ENCODE results near the gene CHP1. TPM values are rescaled to one million over a fixed set of nuclear protein-coding genes. Genes with fewer than 3 reads are reported as not detected.
"Not testable (repeated sequence)": the region's sequence is repeated elsewhere in the genome, so short reads cannot be mapped to it uniquely, and the experiment has no call there.

CHP1 gene
- total RNA-seq, 1 donor from 2014 or later: 63.6 TPM

GRCh38 chr15:41288464-41288863, 57.4 kb downstream of the CHP1 start:
- intact Hi-C loops (cut with micrococcal nuclease): loop anchor here (10.0 kb wide), 1 partner anchor 594 kb away; the partner anchor contains the start of gene RAD51

- intact Hi-C loops (cut with micrococcal nuclease): loop anchor here (10.0 kb wide), 1 partner anchor 595 kb away; the partner anchor contains the start of gene RAD51
Measured at GRCh38 chr15:41289953-41290352, 58.9 kb downstream of the CHP1 start.

GRCh38 chr15:41291065-41291631, 60.1 kb downstream of the CHP1 start:
- intact Hi-C loops (cut with micrococcal nuclease): no loop called here

DNA sequence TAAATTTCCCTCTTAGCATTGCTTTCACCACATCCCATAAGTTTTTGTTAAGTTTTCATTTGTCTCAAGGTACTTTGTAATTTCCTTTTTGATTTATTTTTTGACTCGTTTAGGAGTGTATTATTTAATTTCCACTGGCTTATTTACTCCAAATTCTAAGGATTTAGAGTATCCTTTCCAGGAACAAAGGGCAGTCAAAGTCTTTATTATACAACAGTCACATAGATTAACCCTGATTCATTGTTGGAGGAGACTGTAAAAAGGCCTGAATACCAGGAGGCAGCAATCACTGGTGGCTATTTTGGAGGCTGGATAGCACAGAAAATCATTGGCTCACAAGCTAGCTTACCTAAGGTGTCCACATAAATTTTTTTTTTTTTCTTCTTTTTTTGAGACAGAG, 61.5 kb downstream of the CHP1 start:
- intact Hi-C loops (cut with micrococcal nuclease): no loop called here

DNA sequence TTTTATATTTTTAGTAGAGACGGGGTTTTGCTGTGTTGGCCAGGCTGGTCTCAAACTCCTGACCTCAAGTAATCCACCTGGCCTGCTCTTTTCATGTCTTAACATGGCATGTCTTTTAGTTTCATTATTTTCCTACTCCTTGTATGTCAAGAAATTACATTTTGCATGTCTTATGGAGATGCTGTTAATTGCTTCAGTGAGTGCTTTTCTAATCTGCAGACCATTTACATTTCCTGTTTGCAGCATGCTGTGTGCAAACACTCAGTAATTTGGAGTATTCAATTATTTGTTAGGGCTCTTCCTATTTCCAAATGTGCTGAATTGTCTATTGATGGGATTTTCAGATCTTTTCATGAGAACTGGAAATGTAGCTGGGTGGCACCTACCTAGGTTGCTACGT, 70.1 kb downstream of the CHP1 start:
- intact Hi-C loops (cut with micrococcal nuclease): not testable (repeated sequence)

DNA sequence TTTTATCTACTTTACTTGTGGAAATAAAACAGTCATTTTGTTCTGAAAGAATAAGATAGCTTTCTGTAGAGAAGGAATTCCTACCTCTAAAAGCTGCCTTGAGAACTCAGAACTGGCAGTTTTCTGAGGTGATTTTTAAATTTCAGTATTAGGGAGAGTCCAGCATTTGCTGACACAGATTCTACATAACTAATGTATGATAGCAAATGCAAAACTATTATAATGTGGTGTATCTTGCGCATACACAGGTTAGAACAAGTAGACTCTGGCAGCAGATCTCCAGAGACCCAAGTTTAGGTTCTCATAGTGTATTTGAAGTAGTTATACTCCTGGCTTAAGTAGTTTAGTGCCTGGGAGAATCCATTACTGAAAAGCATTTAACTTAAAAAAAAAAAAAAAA, 70.5 kb downstream of the CHP1 start:
- intact Hi-C loops (cut with micrococcal nuclease): no loop called here

- intact Hi-C loops (cut with micrococcal nuclease): no loop called here
Measured at GRCh38 chr15:41304149-41304770, 73.2 kb downstream of the CHP1 start.

- intact Hi-C loops (cut with micrococcal nuclease): no loop called here
Measured at GRCh38 chr15:41307679-41308078, 76.6 kb downstream of the CHP1 start.

GRCh38 chr15:41309226-41309905, 78.3 kb downstream of the CHP1 start:
- intact Hi-C loops (cut with micrococcal nuclease): no loop called here

DNA sequence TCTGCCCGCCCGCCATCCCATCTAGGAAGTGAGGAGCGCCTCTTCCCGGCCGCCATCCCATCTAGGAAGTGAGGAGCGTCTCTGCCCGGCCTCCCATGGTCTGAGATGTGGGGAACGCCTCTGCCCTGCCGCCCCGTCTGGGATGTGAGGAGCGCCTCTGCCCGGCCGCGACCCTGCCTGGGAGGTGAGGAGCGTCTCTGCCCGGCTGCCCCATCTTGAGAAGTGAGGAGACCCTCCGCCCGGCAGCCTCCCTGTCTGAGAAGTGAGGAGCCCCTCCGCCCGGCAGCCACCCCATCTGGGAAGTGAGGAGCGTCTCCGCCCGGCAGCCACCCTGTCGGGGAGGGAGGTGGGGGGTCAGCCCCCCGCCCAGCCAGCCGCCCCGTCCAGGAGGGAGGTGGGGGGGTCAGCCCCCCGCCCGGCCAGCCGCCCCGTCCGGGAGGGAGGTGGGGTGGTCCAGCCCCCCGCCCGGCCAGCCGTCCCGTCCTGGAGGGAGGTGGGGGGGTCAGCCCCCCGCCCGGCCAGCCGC, 89.8 kb downstream of the CHP1 start:
- intact Hi-C loops (cut with micrococcal nuclease): not testable (repeated sequence)

GRCh38 chr15:41323611-41324010, 92.5 kb downstream of the CHP1 start:
- intact Hi-C loops (cut with micrococcal nuclease): no loop called here

DNA sequence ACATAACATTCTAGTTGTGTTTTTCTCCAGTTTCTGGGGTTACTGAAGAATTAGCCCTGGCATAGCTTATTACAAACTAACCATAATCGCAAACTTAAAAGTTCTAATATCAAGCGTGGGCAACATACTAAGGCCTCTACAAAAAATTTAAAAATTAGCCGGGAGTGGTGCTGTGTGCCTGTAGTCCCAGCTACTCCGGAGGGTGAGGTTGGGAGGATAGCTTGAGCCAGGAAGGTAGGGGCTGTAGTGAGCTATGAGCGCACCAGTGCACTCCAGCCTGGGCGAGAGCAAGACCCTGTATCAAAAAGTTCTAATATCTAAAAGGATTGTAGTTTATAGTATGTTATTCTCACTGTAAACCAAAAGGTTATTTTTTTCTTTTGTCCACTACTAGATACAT, 100.2 kb downstream of the CHP1 start:
- intact Hi-C loops (cut with micrococcal nuclease): loop anchor here (10.0 kb wide), 2 partner anchors 74 to 944 kb away; partner anchors contain the start of genes GANC, NDUFAF1 and TMEM87A

Other genes starting within 250 kb of the CHP1 start
- 33.1 and 33.2 TPM in 2 replicates for gene INO80, start 115.0 kb upstream of the CHP1 start, total RNA-seq
- gene EXD1, start 511 bp upstream of the CHP1 start, total RNA-seq: not detected in 2 replicates
- gene OIP5, start 101.3 kb downstream of the CHP1 start, total RNA-seq: 18.7 TPM in 2 replicates
- gene NUSAP1, start 101.6 kb downstream of the CHP1 start, total RNA-seq: 226 TPM in 2 replicates
- 16.2 and 17.4 TPM in 2 replicates for gene NDUFAF1, start 171.2 kb downstream of the CHP1 start, total RNA-seq
- gene RTF1, start 185.8 kb downstream of the CHP1 start, total RNA-seq: 37.2 and 41.1 TPM in 2 replicates